ENCODE measurements around the gene HSD17B4. TPM values are rescaled to one million over a fixed set of nuclear protein-coding genes. Genes with fewer than 3 reads are reported as not detected.

HSD17B4 gene
- total RNA-seq, 2 donors from 2014 or later = 453 to 480 TPM

DNA sequence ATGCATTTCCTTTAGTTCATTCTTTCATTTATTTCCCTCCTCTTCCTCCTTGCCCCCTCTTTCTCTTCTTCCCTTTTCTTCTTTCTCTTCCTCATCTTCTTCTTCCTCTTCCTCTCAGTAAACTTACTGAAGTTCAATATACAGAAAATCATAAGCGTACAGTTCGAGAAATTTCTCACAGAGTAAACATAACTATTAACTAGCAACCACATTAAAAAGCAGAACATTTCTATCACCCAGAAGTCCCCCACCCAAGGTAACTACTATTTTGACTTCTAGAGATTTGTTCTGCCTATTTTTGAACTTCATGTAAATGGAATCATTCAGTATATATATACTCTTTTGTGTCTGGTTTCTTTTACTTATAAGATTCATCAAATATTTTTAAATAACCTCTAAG, 48.3 kb upstream of the HSD17B4 start:
- H3K27ac Mint-ChIP-seq = no peak overlapping the region
- no peaks in the 10 kb centered on the region for H3K36me3 ChIP-seq (ENCODE audit: control insufficient read depth, insufficient read depth, low read length)
- TF ChIP-seq, protein P1, sequence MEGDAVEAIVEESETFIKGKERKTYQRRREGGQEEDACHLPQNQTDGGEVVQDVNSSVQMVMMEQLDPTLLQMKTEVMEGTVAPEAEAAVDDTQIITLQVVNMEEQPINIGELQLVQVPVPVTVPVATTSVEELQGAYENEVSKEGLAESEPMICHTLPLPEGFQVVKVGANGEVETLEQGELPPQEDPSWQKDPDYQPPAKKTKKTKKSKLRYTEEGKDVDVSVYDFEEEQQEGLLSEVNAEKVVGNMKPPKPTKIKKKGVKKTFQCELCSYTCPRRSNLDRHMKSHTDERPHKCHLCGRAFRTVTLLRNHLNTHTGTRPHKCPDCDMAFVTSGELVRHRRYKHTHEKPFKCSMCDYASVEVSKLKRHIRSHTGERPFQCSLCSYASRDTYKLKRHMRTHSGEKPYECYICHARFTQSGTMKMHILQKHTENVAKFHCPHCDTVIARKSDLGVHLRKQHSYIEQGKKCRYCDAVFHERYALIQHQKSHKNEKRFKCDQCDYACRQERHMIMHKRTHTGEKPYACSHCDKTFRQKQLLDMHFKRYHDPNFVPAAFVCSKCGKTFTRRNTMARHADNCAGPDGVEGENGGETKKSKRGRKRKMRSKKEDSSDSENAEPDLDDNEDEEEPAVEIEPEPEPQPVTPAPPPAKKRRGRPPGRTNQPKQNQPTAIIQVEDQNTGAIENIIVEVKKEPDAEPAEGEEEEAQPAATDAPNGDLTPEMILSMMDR (conservative IDR thresholded peaks at IDR 0.05) = no peak

DNA sequence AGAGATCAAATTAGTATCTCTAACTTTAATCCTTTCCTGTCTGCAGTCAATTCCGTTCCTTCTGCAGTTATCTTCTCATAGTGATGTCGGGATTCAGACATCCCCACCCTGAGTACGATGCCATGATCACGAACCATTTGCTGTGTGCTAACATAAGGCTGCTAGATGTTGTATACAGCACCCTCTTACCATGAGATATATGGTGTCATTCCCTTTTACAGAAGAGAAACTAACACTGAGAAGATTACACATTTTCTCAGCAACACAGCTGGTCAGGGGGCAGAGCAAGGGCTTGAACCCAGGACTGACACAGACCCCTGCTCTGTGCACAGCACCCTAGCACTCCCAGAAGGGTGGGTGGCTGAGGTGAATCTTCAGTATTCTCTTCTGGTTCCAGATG, 46.9 kb upstream of the HSD17B4 start:
- H3K36me3 ChIP-seq (ENCODE audit: control insufficient read depth, insufficient read depth, low read length) = no peaks in the 10 kb centered on the region
- TF ChIP-seq, protein P1 (conservative IDR thresholded peaks at IDR 0.05) = no peak
- Mint-ChIP-seq H3K27me3 (ENCODE audit: insufficient read depth) (no peaks in the 10 kb centered on the region), H3K36me3 (ENCODE audit: low read depth) (no peaks in the 10 kb centered on the region), H3K9me3 (no peaks in the 10 kb centered on the region), H3K27ac (no peak overlapping the region), H3K4me3 (no peak overlapping the region), H3K4me1 (peaks cover 29% of the 10 kb centered on the region)
- peaks cover 15% of the 10 kb centered on the region for H3K4me1 ChIP-seq (ENCODE audit: control insufficient read depth, insufficient read depth, low read length)
- no peak overlapping the region for H3K9ac ChIP-seq (ENCODE audit: extremely low read depth, low read length, poor library complexity, severe bottlenecking)
- no peak for DNase-seq
- no peak overlapping the region for H3K27ac ChIP-seq (ENCODE audit: low read depth, low read length)
- no peaks in the 10 kb centered on the region for H3K9me3 ChIP-seq (ENCODE audit: control insufficient read depth, low read length)
- H3K4me3 ChIP-seq (ENCODE audit: low read length) = no peak overlapping the region
- no peaks in the 10 kb centered on the region for H3K27me3 ChIP-seq (ENCODE audit: control insufficient read depth, insufficient read depth, low read length, poor library complexity, severe bottlenecking)
- 80 to 83% methylated on average over 3 to 4 of the region's 4 CpGs for WGBS, 2 experiments (ENCODE audit: insufficient coverage in 1 of 2, insufficient read length in 1 of 2)

More for the DNA sequence above, 48.3 kb upstream of the HSD17B4 start:
- Histone ChIP-seq H3K27me3 (ENCODE audit: control insufficient read depth, insufficient read depth, low read length, poor library complexity, severe bottlenecking) (no peaks in the 10 kb centered on the region), H3K4me1 (ENCODE audit: control insufficient read depth, insufficient read depth, low read length) (peaks cover 10% of the 10 kb centered on the region), H3K9me3 (ENCODE audit: control insufficient read depth, low read length) (no peaks in the 10 kb centered on the region), H3K9ac (ENCODE audit: extremely low read depth, low read length, poor library complexity, severe bottlenecking) (no peak overlapping the region), H3K27ac (ENCODE audit: low read depth, low read length) (no peak overlapping the region), H3K4me3 (ENCODE audit: low read length) (no peak overlapping the region)
- no peaks in the 10 kb centered on the region for H3K9me3 Mint-ChIP-seq
- 95 to 100% methylated on average over 1 to 2 of the region's 2 CpGs for WGBS, 2 experiments (ENCODE audit: insufficient coverage in 1 of 2, insufficient read length in 1 of 2)
- DNase-seq = no peak
- H3K4me3 Mint-ChIP-seq = no peak overlapping the region
- H3K36me3 Mint-ChIP-seq (ENCODE audit: low read depth) = no peaks in the 10 kb centered on the region
- peaks cover 17% of the 10 kb centered on the region for H3K4me1 Mint-ChIP-seq
- H3K27me3 Mint-ChIP-seq (ENCODE audit: insufficient read depth) = no peaks in the 10 kb centered on the region

DNA sequence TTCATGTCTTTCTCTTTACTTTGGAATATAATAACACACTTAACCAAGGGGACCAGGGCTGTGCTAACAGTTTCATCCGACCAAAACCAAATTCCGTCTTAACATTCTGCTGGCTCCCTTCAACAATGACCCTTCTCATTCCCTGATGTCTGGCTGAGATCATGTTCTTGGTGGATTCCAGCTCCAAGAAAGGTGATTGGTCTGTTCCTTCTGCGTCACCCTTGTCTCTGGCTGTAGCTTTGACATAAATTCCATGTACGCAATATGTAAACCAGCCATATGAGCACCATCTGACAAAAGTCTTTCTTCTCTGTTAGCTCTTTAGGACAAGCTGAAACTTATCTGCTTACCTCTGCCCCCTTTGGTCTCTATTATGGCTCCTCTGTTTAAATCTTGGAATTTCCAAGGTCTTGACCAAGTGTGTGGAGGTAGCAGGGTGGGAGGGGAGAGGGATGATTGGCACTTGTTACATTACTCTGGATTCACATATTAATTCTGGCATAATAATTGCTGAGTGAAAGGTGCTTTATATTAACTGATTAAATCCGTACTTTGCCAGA, 45.7 kb upstream of the HSD17B4 start:
- TF ChIP-seq, protein P1 (conservative IDR thresholded peaks at IDR 0.05) = no peak
- DNase-seq = no peak
- Mint-ChIP-seq H3K4me1 (peaks cover 39% of the 10 kb centered on the region), H3K36me3 (ENCODE audit: low read depth) (no peaks in the 10 kb centered on the region), H3K9me3 (no peaks in the 10 kb centered on the region), H3K27me3 (ENCODE audit: insufficient read depth) (no peaks in the 10 kb centered on the region), H3K27ac (no peak overlapping the region), H3K4me3 (no peak overlapping the region)
- H3K27ac ChIP-seq (ENCODE audit: low read depth, low read length) = no peak overlapping the region
- H3K4me1 ChIP-seq (ENCODE audit: control insufficient read depth, insufficient read depth, low read length) = peaks cover 21% of the 10 kb centered on the region
- WGBS, 2 experiments (ENCODE audit: insufficient coverage in 1 of 2, insufficient read length in 1 of 2) = 92 to 95% methylated on average over 4 to 5 of the region's 5 CpGs
- no peaks in the 10 kb centered on the region for H3K36me3 ChIP-seq (ENCODE audit: control insufficient read depth, insufficient read depth, low read length)
- H3K9ac ChIP-seq (ENCODE audit: extremely low read depth, low read length, poor library complexity, severe bottlenecking) = no peak overlapping the region
- H3K4me3 ChIP-seq (ENCODE audit: low read length) = no peak overlapping the region
- H3K9me3 ChIP-seq (ENCODE audit: control insufficient read depth, low read length) = no peaks in the 10 kb centered on the region
- no peaks in the 10 kb centered on the region for H3K27me3 ChIP-seq (ENCODE audit: control insufficient read depth, insufficient read depth, low read length, poor library complexity, severe bottlenecking)

All from endodermal cell (in vitro differentiated cells).